OCI-LY3 (cell line): ENCODE results near the gene TP53I11.

Experiments
- H2AFZ ChIP-seq: fragments of 200-600, 300-600 bp; shearing (Covaris generic); 2 replicates; pipeline ENCODE4 v1.6.0; 2014; ENCODE audit warnings: antibody characterized with exemption, low read depth, low read length
- H3K27ac ChIP-seq: fragments of 200-600, 300-600 bp; sonication (generic); 2 replicates; pipeline ENCODE4 v1.5.1; 2014; ENCODE audit warnings: mild to moderate bottlenecking, low read length, moderate library complexity, mixed read lengths
- H3K27me3 ChIP-seq: fragments of 200-600, 300-600 bp; sonication (generic); 2 replicates; pipeline ENCODE4 v1.6.1; 2014; ENCODE audit warnings: low read depth, low read length, mixed read lengths
- H3K36me3 ChIP-seq: fragments of 200-600, 300-600 bp; sonication (generic); replicated peaks from 2 replicates; pipeline ENCODE3; 2014; ENCODE audit warnings: low read depth, low read length, mixed read lengths
- H3K4me1 ChIP-seq: fragments of 300-600, 200-600 bp; sonication (generic); 2 replicates; pipeline ENCODE4 v1.6.1; 2014; ENCODE audit warnings: low read length, mixed read lengths
- H3K4me2 ChIP-seq: fragments of 200-600, 300-600 bp; sonication (generic); 2 replicates; pipeline ENCODE4 v1.6.1; 2014; ENCODE audit warnings: low read length, mixed read lengths
- H3K4me3 ChIP-seq: fragments of 300-600, 200-600 bp; sonication (generic); 2 replicates; pipeline ENCODE4 v1.5.1; 2014; ENCODE audit warnings: antibody characterized with exemption, mild to moderate bottlenecking, low read length, moderate library complexity
- H3K79me2 ChIP-seq: fragments of 300-600, 200-600 bp; shearing (Covaris generic); 2 replicates; pipeline ENCODE4 v1.6.1; 2014; ENCODE audit warnings: mild to moderate bottlenecking, low read length, mixed read lengths
- H3K9ac ChIP-seq: fragments of 300-600, 200-600 bp; shearing (Covaris generic); 2 replicates; pipeline ENCODE4 v1.6.0; 2014; ENCODE audit warnings: mild to moderate bottlenecking, low read length, moderate library complexity
- H3K9me3 ChIP-seq: fragments of 200-600, 300-600 bp; shearing (Covaris generic); 2 replicates; pipeline ENCODE4 v1.6.1; 2014; ENCODE audit warnings: low read length, mixed read lengths; ENCODE audit not compliant: insufficient read depth
- H4K20me1 ChIP-seq: fragments of 200-600, 300-600 bp; sonication (generic); 2 replicates; pipeline ENCODE4 v1.6.1; 2016; ENCODE audit warnings: low read length, mixed read lengths; ENCODE audit not compliant: insufficient read depth
- EZH2phosphoT487 ChIP-seq: fragments of 200-600 bp; shearing (Covaris generic); IDR thresholded peaks from 2 replicates; pipeline ENCODE4 v1.6.1; 2018; ENCODE audit warnings: antibody characterized with exemption, mixed run types, low read depth
- TF ChIP-seq, protein P1 (sequence below): fragments of 200-600, 300-600 bp; sonication (generic); IDR thresholded peaks from 2 replicates; pipeline ENCODE4 v1.5.1; 2014; ENCODE audit warnings: antibody characterized with exemption, low read length, low read depth

The TP53I11 gene

DNA sequence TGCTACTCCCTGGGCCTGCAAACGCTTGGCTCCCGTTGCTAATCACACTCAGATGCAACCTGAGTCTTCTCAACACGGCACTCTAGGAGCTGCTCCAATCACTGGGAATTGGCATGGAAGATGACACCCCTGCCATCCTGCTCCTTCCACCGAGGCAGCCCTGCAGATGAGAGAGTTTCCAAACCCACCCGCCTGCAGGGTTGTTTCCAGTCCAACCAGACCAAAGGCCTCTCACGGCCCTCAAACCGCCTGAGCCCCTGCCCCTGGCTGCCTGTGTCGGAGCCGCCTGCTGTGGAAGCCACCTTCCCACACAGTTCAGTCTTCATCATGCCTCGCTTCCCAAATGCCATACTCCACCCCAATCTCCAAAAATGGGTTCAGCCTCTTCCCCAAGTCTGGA lies 36.8 kb upstream of the TP53I11 start:
- Histone ChIP-seq H3K36me3 (no peaks in the 10 kb centered on the region), H2AFZ (no peak overlapping the region), H3K4me3 (no peak overlapping the region)

GRCh38 chr11:44986315-44986714 lies 35.6 kb upstream of the TP53I11 start:
- Histone ChIP-seq H3K79me2 (no peaks in the 10 kb centered on the region), H3K9ac (no peak overlapping the region), H3K27me3 (no peaks in the 10 kb centered on the region), H3K27ac (no peak overlapping the region), H2AFZ (no peak overlapping the region; the same call in 1 of the 2 replicates), H3K4me3 (no peak overlapping the region), H3K4me1 (peaks cover 27% of the 10 kb centered on the region), H3K36me3 (no peaks in the 10 kb centered on the region), H4K20me1 (no peaks in the 10 kb centered on the region), H3K4me2 (peak overlapping the region; percentile 23; the same call in 1 of the 2 replicates), H3K9me3 (no peaks in the 10 kb centered on the region)
- TF ChIP-seq, protein P1, sequence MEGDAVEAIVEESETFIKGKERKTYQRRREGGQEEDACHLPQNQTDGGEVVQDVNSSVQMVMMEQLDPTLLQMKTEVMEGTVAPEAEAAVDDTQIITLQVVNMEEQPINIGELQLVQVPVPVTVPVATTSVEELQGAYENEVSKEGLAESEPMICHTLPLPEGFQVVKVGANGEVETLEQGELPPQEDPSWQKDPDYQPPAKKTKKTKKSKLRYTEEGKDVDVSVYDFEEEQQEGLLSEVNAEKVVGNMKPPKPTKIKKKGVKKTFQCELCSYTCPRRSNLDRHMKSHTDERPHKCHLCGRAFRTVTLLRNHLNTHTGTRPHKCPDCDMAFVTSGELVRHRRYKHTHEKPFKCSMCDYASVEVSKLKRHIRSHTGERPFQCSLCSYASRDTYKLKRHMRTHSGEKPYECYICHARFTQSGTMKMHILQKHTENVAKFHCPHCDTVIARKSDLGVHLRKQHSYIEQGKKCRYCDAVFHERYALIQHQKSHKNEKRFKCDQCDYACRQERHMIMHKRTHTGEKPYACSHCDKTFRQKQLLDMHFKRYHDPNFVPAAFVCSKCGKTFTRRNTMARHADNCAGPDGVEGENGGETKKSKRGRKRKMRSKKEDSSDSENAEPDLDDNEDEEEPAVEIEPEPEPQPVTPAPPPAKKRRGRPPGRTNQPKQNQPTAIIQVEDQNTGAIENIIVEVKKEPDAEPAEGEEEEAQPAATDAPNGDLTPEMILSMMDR: no peak
- no peak for TF ChIP-seq EZH2phosphoT487

More for the DNA sequence above, 36.8 kb upstream of the TP53I11 start:
- no peaks in the 10 kb centered on the region for H3K79me2 ChIP-seq
- H4K20me1 ChIP-seq: no peaks in the 10 kb centered on the region
- no peak for TF ChIP-seq EZH2phosphoT487
- TF ChIP-seq, protein P1: no peak
- H3K9ac ChIP-seq: no peak overlapping the region
- H3K9me3 ChIP-seq: no peaks in the 10 kb centered on the region
- H3K4me1 ChIP-seq: peaks cover 27% of the 10 kb centered on the region
- no peak overlapping the region for H3K4me2 ChIP-seq
- no peaks in the 10 kb centered on the region for H3K27me3 ChIP-seq
- no peak overlapping the region for H3K27ac ChIP-seq

DNA sequence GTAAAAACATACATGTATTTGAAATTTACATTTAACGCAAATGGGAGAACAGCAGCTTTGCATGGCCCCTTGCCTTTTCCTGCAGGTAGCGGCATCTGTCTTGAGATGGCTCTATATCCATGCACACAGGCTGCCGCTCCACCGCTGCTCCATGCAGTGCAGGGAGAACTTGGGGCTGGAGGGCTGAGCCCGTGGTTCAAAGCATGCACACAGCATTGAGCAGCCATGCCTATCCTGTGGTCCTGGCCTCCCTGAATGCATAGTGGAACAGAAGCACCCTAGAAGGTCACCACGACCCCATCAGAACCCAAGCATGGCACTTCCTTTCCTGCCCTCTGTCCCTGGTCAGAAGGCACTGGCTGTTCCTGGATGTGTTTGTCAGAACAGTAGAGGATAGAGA lies 35.0 kb upstream of the TP53I11 start:
- H3K9me3 ChIP-seq: no peaks in the 10 kb centered on the region
- H3K4me2 ChIP-seq: no peak overlapping the region
- no peak overlapping the region for H3K4me3 ChIP-seq
- H3K9ac ChIP-seq: no peak overlapping the region
- no peak for TF ChIP-seq EZH2phosphoT487
- TF ChIP-seq, protein P1: no peak
- H3K27ac ChIP-seq: no peak overlapping the region
- no peaks in the 10 kb centered on the region for H4K20me1 ChIP-seq
- H3K79me2 ChIP-seq: no peaks in the 10 kb centered on the region
- H3K27me3 ChIP-seq: no peaks in the 10 kb centered on the region
- no peaks in the 10 kb centered on the region for H3K36me3 ChIP-seq
- no peak overlapping the region for H2AFZ ChIP-seq
- peaks cover 27% of the 10 kb centered on the region for H3K4me1 ChIP-seq

- peak overlapping the region; percentile 17; the same call in 1 of the 2 replicates for H2AFZ ChIP-seq
Measured at GRCh38 chr11:44983786-44984185, 33.1 kb upstream of the TP53I11 start.

More at GRCh38 chr11:44983786-44984185, 33.1 kb upstream of the TP53I11 start:
- H3K9me3 ChIP-seq: no peaks in the 10 kb centered on the region
- H3K27ac ChIP-seq: no peak overlapping the region
- H3K4me3 ChIP-seq: no peak overlapping the region
- peaks cover 27% of the 10 kb centered on the region for H3K4me1 ChIP-seq
- H3K27me3 ChIP-seq: no peaks in the 10 kb centered on the region
- TF ChIP-seq, protein P1: no peak
- no peak for TF ChIP-seq EZH2phosphoT487
- no peaks in the 10 kb centered on the region for H4K20me1 ChIP-seq
- H3K79me2 ChIP-seq: no peaks in the 10 kb centered on the region
- no peak overlapping the region for H3K9ac ChIP-seq
- H3K36me3 ChIP-seq: no peaks in the 10 kb centered on the region
- H3K4me2 ChIP-seq: peak overlapping the region; percentile 28
